Upper lobe of left lung (tissue), 6 donors: ENCODE results near the gene SLC7A14. TPM values are rescaled to one million over a fixed set of nuclear protein-coding genes. Genes with fewer than 3 reads are reported as not detected.

ENCODE experiments used
- ATAC-seq, 2 donors: fragments of 200-7000 bp; cut with Tn5 transposase; one replicate each; pipeline ENCODE4 v1.9.1; 2022; ENCODE audit warnings: mild to moderate bottlenecking in 2 of 2, moderate library complexity in 2 of 2; ENCODE audit not compliant: low FRiP score in 2 of 2
- DNase-seq, 2 donors: peaks; one replicate each; pipeline ENCODE4 v3.0.0-alpha.2; 2019 to 2020
- H3K27ac ChIP-seq, 4 donors: fragments of 200-600 bp; sonication (generic); one replicate each; pipeline ENCODE4 v1.5.1; 2016 to 2019
- H3K27me3 ChIP-seq, 4 donors: fragments of 200-600 bp; sonication (generic); one replicate each; pipeline ENCODE4 v1.5.1; 2017 to 2019
- H3K36me3 ChIP-seq, 4 donors: fragments of 200-600 bp; sonication (generic); one replicate each; pipeline ENCODE4 v1.5.1; 2016 to 2019
- H3K4me1 ChIP-seq, 4 donors: fragments of 200-600 bp; sonication (generic); one replicate each; pipeline ENCODE4 v1.5.1; 2018 to 2019
- H3K4me3 ChIP-seq, 4 donors: fragments of 200-600 bp; sonication (generic); one replicate each; pipeline ENCODE4 v1.5.1; 2017 to 2019; ENCODE audit warnings: mild to moderate bottlenecking in 2 of 4, moderate library complexity in 1 of 4
- H3K9me3 ChIP-seq, 4 donors: fragments of 200-600 bp; sonication (generic); one replicate each; pipeline ENCODE4 v1.5.1; 2018 to 2019
- CTCF ChIP-seq, 6 experiments: fragments of 450-650 bp in 4 of 6; fragments of 200-600 bp in 2 of 6; sonication (generic) in 2 of 6; IDR thresholded peaks; one replicate each; pipeline ENCODE4 v1.5.1; 2016 to 2019; ENCODE audit warnings: antibody characterized with exemption in 6 of 6
- EP300 ChIP-seq, 4 donors: sonication (generic); formaldehyde crosslinking; IDR thresholded peaks; one replicate each; pipeline ENCODE4 v1.5.1; 2017; ENCODE audit warnings: antibody characterized with exemption in 4 of 4, control low read depth in 2 of 4
- POLR2A ChIP-seq, 4 donors: fragments of 450-650 bp; IDR thresholded peaks; one replicate each; pipeline ENCODE4 v1.5.1; 2016 to 2017; ENCODE audit warnings: antibody characterized with exemption in 4 of 4, mild to moderate bottlenecking in 2 of 4
- POLR2AphosphoS5 ChIP-seq, 2 donors: sonication (generic); formaldehyde crosslinking; IDR thresholded peaks; one replicate each; pipeline ENCODE4 v1.5.1; 2017; ENCODE audit warnings: antibody characterized with exemption in 2 of 2
- WGBS, 2 donors: methylation state at CpG; one replicate each; pipeline ENCODE4 v1.1.5; 2017 to 2018; 5-methylcytosine and 5-hydroxymethylcytosine counted together
- total RNA-seq, 6 donors: library from RNA; depleted of rRNA in 4 of 6; stranded (reverse); fragments of >200 nt in 4 of 6; gene quantifications; one replicate each; pipeline versions ENCODE4 v1.1.0 to v1.2.1, GENCODE V29; 2016 to 2021
- donor health status: DM: no; HTN: no; CAD: no; lungs with moderate emphysema.
- donor health status: DM: no; HTN: yes; CAD: no; lungs with severe emphysema.

SLC7A14 gene
- total RNA-seq, 6 donors from 2014 or later, result 0.03 TPM; not detected in 5

- Histone ChIP-seq H3K27ac (peak overlapping the region in 2 of 4 donors; percentile 53 to 67), H3K36me3 (no peaks in the 10 kb centered on the region), H3K9me3 (no peaks in the 10 kb centered on the region), H3K27me3 (peaks cover 0 to 3% (median under 1%) of the 10 kb centered on the region in 4 donors), H3K4me3 (no peak overlapping the region), H3K4me1 (peaks cover 2 to 3% (median 2%) of the 10 kb centered on the region in 4 donors)
- ATAC-seq (no peak), DNase-seq (no peak)
- TF ChIP-seq EP300 (IDR thresholded peaks at IDR 0.05), result no peak
- TF ChIP-seq CTCF (IDR thresholded peaks at IDR 0.05), result no peak
- TF ChIP-seq POLR2A (IDR thresholded peaks at IDR 0.05), result no peak
- no peak for TF ChIP-seq POLR2AphosphoS5 (IDR thresholded peaks at IDR 0.05)
- WGBS, 2 donors, result 64 to 78% methylated on average over 8 of the region's 8 CpGs
Measured at GRCh38 chr3:170424879-170425278, 161.0 kb downstream of the SLC7A14 start.

GRCh38 chr3:170423001-170423615 is 162.8 kb downstream of the SLC7A14 start:
- no peak overlapping the region for H3K4me3 ChIP-seq
- no peaks in the 10 kb centered on the region for H3K9me3 ChIP-seq
- H3K36me3 ChIP-seq, result no peaks in the 10 kb centered on the region
- ATAC-seq (no peak), DNase-seq (peak in 1 of 2 donors; percentile 47)
- peaks cover 19 to 21% (median 20%) of the 10 kb centered on the region in 4 donors for H3K4me1 ChIP-seq
- H3K27ac ChIP-seq, result peak overlapping the region in 1 of 4 donors; percentile 42
- WGBS, 2 donors, result 80 to 89% methylated on average over 6 to 8 of the region's 8 CpGs
- peaks cover 0 to 20% (median 14%) of the 10 kb centered on the region in 4 donors for H3K27me3 ChIP-seq
- TF ChIP-seq EP300 (IDR thresholded peaks at IDR 0.05) (no peak), POLR2AphosphoS5 (IDR thresholded peaks at IDR 0.05) (no peak), POLR2A (IDR thresholded peaks at IDR 0.05) (no peak), CTCF (IDR thresholded peaks at IDR 0.05) (no peak)

GRCh38 chr3:170421758-170422157 is 164.1 kb downstream of the SLC7A14 start:
- no peak for ATAC-seq

GRCh38 chr3:170421111-170421641 is 164.7 kb downstream of the SLC7A14 start:
- TF ChIP-seq POLR2AphosphoS5 (IDR thresholded peaks at IDR 0.05), result peak in 1 of 2 donors; percentile 27
- no peak for TF ChIP-seq EP300 (IDR thresholded peaks at IDR 0.05)
- H3K27me3 ChIP-seq, result peaks cover 0 to 20% (median 14%) of the 10 kb centered on the region in 4 donors
- ATAC-seq, result no peak
- no peaks in the 10 kb centered on the region for H3K9me3 ChIP-seq
- peak overlapping the region in 3 of 4 donors; percentile 1 to 54 (median 31) for H3K4me3 ChIP-seq
- no peaks in the 10 kb centered on the region for H3K36me3 ChIP-seq
- DNase-seq, result peak in 1 of 2 donors; percentile 25
- H3K4me1 ChIP-seq, result peaks cover 17 to 24% (median 20%) of the 10 kb centered on the region in 4 donors
- WGBS, 2 donors, result 53 to 65% methylated on average over 8 to 12 of the region's 12 CpGs
- peak overlapping the region; percentile 71 to 87 (median 80) for H3K27ac ChIP-seq

More at GRCh38 chr3:170421758-170422157, 164.1 kb downstream of the SLC7A14 start:
- Histone ChIP-seq H3K36me3 (no peaks in the 10 kb centered on the region), H3K4me3 (peak overlapping the region in 2 of 4 donors; percentile 31 to 54), H3K27me3 (peaks cover 0 to 20% (median 14%) of the 10 kb centered on the region in 4 donors), H3K9me3 (no peaks in the 10 kb centered on the region), H3K4me1 (peaks cover 19 to 24% (median 20%) of the 10 kb centered on the region in 4 donors), H3K27ac (peak overlapping the region in 3 of 4 donors; percentile 78 to 87 (median 83))
- DNase-seq, result no peak
- TF ChIP-seq EP300 (IDR thresholded peaks at IDR 0.05) (no peak), CTCF (IDR thresholded peaks at IDR 0.05) (no peak), POLR2A (IDR thresholded peaks at IDR 0.05) (no peak), POLR2AphosphoS5 (IDR thresholded peaks at IDR 0.05) (no peak)
- WGBS, 2 donors, result 60 to 85% methylated on average over 2 of the region's 2 CpGs

GRCh38 chr3:170420307-170420821 is 165.5 kb downstream of the SLC7A14 start:
- Histone ChIP-seq H3K27ac (peak overlapping the region; percentile 71 to 87 (median 80)), H3K4me3 (peak overlapping the region in 3 of 4 donors; percentile 45 to 58 (median 54)), H3K4me1 (peaks cover 17 to 24% (median 20%) of the 10 kb centered on the region in 4 donors), H3K27me3 (peaks cover 0 to 20% (median 14%) of the 10 kb centered on the region in 4 donors), H3K9me3 (no peaks in the 10 kb centered on the region), H3K36me3 (no peaks in the 10 kb centered on the region)
- TF ChIP-seq POLR2A (IDR thresholded peaks at IDR 0.05), result no peak
- TF ChIP-seq CTCF (IDR thresholded peaks at IDR 0.05), result no peak
- TF ChIP-seq POLR2AphosphoS5 (IDR thresholded peaks at IDR 0.05), result no peak
- no peak for TF ChIP-seq EP300 (IDR thresholded peaks at IDR 0.05)
- no peak for DNase-seq
- ATAC-seq, result peak in 1 of 2 donors; percentile 35
- WGBS, 2 donors, result 36 to 46% methylated on average over 17 of the region's 17 CpGs
